GM12873 (cell line): ENCODE measurements around the gene KLHL21.

Source experiments
- CTCF ChIP-seq: IDR thresholded peaks from 2 replicates; pipeline ENCODE4 v1.5.1; 2012; ENCODE audit warnings: low read depth, mild to moderate bottlenecking, moderate library complexity, low read length, control low read depth; ENCODE audit not compliant: insufficient read depth; ENCODE audit errors: missing control alignments

Gene KLHL21

DNA sequence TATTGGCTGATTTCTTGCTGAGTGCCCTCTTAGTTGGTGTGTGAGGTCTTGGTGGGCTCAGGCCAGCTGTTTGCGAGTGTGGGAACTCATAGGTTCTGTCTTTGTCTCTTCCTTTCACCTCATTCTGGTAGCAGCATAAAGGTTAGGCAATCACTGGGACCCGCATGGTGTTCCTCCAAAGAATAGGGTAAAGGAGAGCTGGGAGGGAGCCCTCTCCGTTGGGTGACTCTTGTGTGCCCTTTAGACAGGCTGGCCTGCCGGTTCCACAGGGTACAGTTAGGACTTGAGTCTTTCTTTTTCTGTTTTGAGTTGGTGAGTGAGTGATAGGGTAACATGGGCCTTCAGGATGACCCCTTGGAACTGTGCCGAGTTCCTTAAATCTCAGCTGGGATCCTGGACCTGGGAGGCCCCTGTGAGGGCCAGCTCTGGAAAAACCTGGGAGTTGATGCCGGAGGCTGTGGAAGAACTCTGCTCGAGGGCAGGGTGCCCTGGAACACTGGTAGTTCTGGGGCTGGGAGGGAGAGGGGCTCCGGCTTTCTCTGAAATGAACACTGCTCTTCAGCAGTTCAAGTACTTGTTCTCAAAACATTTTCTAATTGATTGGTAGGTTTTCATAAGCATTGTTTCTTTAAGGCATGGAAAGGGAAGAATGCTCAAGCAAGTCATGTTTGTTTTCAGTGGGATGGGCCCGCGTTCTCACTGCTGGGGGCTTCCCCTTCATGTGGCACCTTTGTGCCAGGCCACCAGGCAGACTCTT lies 19.9 kb upstream of the KLHL21 start:
- TF ChIP-seq CTCF = no peak

GRCh38 chr1:6621429-6622391 lies 19.0 kb upstream of the KLHL21 start:
- no peak for TF ChIP-seq CTCF

DNA sequence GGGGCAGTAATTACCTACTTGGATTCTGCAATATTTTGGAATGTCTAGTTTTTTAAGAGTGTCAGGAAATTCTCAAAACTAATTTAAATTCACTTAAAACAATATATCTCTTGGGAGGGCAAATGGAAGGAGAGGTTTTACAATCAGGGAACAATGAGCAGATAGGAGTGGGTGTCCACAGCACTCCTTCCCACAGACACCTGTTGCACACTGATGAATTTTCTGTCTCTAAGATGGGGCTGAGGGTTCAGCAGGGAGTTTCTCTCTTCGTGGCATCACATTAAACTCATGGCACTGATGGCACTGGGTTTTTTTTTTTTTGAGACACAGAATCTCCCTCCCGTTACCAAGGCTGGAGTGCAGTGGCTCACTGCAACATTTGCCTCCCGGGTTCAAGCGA lies 16.4 kb upstream of the KLHL21 start:
- TF ChIP-seq CTCF = no peak

GRCh38 chr1:6614929-6615785 lies 12.5 kb upstream of the KLHL21 start:
- TF ChIP-seq CTCF = no peak

DNA sequence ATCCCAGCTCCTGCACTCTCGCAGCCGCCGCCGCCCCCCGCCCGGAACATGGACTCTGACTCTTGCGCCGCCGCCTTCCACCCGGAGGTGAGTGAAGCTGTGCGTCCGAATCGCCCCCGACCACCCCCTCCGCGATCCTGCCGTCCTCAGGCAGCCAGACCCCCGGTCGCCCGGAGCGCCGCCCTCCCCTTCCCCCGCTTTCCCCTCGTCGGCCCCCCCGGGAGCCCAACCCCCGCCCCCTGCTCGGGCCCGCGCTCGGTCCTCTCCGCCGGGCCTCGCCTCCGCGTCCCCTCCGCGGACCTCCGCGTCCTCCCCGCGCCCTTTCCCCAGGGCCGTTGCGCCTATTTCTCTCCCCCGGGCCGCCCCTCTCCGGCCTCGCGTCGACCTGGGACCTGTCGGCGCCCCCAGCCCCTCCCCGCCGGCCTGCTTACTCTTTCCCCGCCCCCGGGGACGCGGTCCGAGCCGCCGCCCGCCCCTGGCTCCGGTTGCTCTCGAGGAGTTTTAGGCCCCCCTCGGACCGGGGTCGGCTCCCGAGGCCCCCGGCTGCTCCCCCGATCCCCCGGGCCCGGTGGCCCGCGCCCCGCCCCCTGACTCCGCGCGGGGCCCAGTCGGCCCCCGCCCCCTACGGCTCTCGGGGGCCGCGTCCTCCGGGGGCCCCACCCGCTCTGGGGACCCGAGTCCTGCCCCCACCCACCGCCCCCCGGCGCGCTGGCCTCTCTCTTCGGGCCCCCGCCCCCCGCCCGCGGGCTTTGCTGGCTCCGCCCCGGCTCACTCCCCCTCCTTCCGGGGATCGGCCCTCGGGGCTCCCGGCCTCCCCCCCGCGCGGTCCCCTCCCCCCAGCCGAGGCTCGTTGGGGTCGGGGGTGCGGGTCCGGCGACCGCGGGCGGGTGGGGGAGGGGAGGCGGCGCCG lies 11.6 kb upstream of the KLHL21 start:
- TF ChIP-seq CTCF = no peak

DNA sequence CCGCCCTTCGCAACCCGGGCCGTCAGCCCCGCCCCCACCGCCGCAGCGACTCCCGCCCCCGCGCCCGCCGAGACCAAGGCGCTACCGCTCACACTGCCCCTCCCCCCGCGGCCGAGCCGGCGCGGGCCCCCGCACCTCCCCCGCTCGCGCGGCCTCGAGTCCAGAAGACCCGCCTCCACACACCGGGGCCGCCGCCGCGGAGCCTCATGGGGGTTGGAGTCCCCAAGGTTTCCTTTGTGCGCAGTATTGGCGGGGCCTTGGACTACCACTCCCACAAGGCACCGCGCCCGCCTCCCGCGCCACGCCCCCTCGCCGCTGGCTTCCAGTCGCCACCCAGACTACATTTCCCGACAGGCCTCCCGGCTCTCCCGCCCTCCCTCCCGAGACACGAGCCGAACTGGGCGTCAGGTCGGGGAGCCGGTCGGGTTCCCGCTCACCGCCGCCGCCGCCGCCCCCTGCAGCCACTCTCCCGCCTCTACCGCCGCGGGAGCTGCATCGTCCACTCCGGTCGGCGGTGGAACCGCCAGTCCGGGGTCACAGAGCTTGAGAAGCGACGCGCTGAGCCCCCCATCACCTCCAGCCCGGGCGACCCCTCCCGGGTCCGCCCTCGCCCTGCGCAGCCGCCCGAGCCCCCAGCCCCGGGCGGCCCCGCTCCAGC lies 10.8 kb upstream of the KLHL21 start, which contains the start of gene PHF13:
Gene PHF13, plus strand, starts transcription at position 371 of the 658 bp plus-strand sequence. CDS start 336 bp downstream, outside the sequence.
- no peak for TF ChIP-seq CTCF
